Body of pancreas (tissue), 4 donors: ENCODE data around the gene PFDN1.

Experiments used
- CTCF ChIP-seq, 7 experiments: fragments of 450-650 bp in 4 of 7; fragments of 200-600 bp in 3 of 7; sonication (generic) in 3 of 7; IDR thresholded peaks; one replicate each; pipeline ENCODE4 v1.5.1; 2016 to 2019; ENCODE audit warnings: antibody characterized with exemption in 7 of 7
- POLR2A ChIP-seq, 3 donors: fragments of 450-650 bp; IDR thresholded peaks; one replicate each; pipeline ENCODE4 v1.6.1; 2016; ENCODE audit warnings: antibody characterized with exemption in 3 of 3, mild to moderate bottlenecking in 2 of 3

GRCh38 chr5:140348104-140348503 is 45.2 kb upstream of the PFDN1 start:
- TF ChIP-seq POLR2A (IDR thresholded peaks at IDR 0.05) = no peak
- no peak for TF ChIP-seq CTCF (IDR thresholded peaks at IDR 0.05)
